ENCODE results near the gene ZNF791. TPM values are rescaled to one million over a fixed set of nuclear protein-coding genes. Genes with fewer than 3 reads are reported as not detected.

ZNF791 gene
- total and polyA plus RNA-seq, 2 of the 13 experiments (the other 11 are each of a cell fraction or from before 2014, with no cell fraction given): 12.8 to 17.4 TPM

DNA sequence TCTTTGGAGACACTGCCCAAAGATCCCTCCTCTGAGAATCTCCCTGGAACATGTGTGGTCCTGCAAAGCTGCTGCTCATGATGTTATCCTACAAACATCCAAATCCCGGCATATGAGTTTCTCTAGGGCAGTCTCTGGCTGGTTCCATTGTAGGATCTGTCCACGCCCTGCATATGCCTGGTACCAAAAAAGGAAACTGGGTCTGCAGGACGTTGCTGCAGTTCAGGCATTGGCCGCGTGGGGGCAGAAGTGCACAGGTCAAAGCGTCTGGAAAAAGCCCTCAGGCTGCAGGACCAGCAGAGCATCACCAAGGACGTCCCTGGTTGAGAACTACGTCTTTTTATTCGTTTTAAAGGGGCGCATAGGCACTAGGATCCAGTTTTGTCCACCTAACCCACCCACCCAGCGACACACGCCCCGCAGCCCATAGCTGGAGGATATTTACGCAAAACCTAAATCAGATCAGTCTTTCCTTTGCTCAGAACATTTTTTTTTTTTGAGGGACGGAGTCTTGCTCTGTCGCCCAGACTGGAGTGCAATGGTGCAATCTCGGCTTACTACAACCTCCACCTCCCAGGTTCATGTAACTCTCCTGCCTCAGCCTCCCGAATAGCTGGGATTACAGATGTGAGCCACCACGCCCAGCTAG lies 46.6 kb upstream of the ZNF791 start (continued):
- no peak for TF ChIP-seq STAT5B (CRISPR knock-in tag; IDR thresholded peaks at IDR 0.05)
- TF ChIP-seq ZNF724P (CRISPR knock-in tag; IDR thresholded peaks at IDR 0.05; ENCODE audit: borderline replicate concordance): no peak
- TF ChIP-seq ARID5B (CRISPR knock-in tag; IDR thresholded peaks at IDR 0.05): peak; percentile 15; the same call in 1 of the 2 replicates
- TF ChIP-seq BCL6 (CRISPR knock-in tag; IDR thresholded peaks at IDR 0.05): no peak
- peak; percentile 84 for TF ChIP-seq SRF (IDR thresholded peaks at IDR 0.05; ENCODE audit: low read depth, low read length)
- no peak for TF ChIP-seq ZNF207 (IDR thresholded peaks at IDR 0.05; ENCODE audit: borderline replicate concordance)
- peak; percentile 38; the same call in 1 of the 2 replicates for TF ChIP-seq ZBTB25 (CRISPR knock-in tag; IDR thresholded peaks at IDR 0.05)
- TF ChIP-seq, protein P1, sequence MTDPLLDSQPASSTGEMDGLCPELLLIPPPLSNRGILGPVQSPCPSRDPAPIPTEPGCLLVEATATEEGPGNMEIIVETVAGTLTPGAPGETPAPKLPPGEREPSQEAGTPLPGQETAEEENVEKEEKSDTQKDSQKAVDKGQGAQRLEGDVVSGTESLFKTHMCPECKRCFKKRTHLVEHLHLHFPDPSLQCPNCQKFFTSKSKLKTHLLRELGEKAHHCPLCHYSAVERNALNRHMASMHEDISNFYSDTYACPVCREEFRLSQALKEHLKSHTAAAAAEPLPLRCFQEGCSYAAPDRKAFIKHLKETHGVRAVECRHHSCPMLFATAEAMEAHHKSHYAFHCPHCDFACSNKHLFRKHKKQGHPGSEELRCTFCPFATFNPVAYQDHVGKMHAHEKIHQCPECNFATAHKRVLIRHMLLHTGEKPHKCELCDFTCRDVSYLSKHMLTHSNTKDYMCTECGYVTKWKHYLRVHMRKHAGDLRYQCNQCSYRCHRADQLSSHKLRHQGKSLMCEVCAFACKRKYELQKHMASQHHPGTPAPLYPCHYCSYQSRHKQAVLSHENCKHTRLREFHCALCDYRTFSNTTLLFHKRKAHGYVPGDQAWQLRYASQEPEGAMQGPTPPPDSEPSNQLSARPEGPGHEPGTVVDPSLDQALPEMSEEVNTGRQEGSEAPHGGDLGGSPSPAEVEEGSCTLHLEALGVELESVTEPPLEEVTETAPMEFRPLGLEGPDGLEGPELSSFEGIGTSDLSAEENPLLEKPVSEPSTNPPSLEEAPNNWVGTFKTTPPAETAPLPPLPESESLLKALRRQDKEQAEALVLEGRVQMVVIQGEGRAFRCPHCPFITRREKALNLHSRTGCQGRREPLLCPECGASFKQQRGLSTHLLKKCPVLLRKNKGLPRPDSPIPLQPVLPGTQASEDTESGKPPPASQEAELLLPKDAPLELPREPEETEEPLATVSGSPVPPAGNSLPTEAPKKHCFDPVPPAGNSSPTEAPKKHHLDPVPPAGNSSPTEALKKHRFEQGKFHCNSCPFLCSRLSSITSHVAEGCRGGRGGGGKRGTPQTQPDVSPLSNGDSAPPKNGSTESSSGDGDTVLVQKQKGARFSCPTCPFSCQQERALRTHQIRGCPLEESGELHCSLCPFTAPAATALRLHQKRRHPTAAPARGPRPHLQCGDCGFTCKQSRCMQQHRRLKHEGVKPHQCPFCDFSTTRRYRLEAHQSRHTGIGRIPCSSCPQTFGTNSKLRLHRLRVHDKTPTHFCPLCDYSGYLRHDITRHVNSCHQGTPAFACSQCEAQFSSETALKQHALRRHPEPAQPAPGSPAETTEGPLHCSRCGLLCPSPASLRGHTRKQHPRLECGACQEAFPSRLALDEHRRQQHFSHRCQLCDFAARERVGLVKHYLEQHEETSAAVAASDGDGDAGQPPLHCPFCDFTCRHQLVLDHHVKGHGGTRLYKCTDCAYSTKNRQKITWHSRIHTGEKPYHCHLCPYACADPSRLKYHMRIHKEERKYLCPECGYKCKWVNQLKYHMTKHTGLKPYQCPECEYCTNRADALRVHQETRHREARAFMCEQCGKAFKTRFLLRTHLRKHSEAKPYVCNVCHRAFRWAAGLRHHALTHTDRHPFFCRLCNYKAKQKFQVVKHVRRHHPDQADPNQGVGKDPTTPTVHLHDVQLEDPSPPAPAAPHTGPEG (CRISPR knock-in tag; IDR thresholded peaks at IDR 0.05): no peak
- TF ChIP-seq SCMH1 (CRISPR knock-in tag; IDR thresholded peaks at IDR 0.05; ENCODE audit: borderline replicate concordance): no peak
- TF ChIP-seq ZNF615 (CRISPR knock-in tag; IDR thresholded peaks at IDR 0.05; ENCODE audit: borderline replicate concordance): no peak
- TF ChIP-seq ZNF614 (CRISPR knock-in tag; IDR thresholded peaks at IDR 0.05; ENCODE audit: borderline replicate concordance): peak; percentile 55; the same call in 1 of the 2 replicates
- TF ChIP-seq FIP1L1 (IDR thresholded peaks at IDR 0.05; ENCODE audit: borderline replicate concordance, insufficient read depth, low read depth, low read length): no peak
- TF ChIP-seq, protein P2, sequence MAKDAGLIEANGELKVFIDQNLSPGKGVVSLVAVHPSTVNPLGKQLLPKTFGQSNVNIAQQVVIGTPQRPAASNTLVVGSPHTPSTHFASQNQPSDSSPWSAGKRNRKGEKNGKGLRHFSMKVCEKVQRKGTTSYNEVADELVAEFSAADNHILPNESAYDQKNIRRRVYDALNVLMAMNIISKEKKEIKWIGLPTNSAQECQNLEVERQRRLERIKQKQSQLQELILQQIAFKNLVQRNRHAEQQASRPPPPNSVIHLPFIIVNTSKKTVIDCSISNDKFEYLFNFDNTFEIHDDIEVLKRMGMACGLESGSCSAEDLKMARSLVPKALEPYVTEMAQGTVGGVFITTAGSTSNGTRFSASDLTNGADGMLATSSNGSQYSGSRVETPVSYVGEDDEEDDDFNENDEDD (CRISPR knock-in tag; IDR thresholded peaks at IDR 0.05; ENCODE audit: borderline replicate concordance): no peak
- no peak for TF ChIP-seq GATAD2A (CRISPR knock-in tag; IDR thresholded peaks at IDR 0.05)
- no peak for TF ChIP-seq KDM1A (CRISPR knock-in tag; IDR thresholded peaks at IDR 0.05)
- TF ChIP-seq SAP130 (CRISPR knock-in tag; IDR thresholded peaks at IDR 0.05; ENCODE audit: low read depth): peak; percentile 41; the same call in 1 of the 2 replicates
- no peak for TF ChIP-seq SKI (IDR thresholded peaks at IDR 0.05; ENCODE audit: partially characterized antibody)
- TF ChIP-seq ZNF331 (CRISPR knock-in tag; IDR thresholded peaks at IDR 0.05): 0 out of 2 replicates have a peak, but pooled peaks have one; percentile 43
